ENCODE measurements around the gene RPS19BP1. TPM values are rescaled to one million over a fixed set of nuclear protein-coding genes. Genes with fewer than 3 reads are reported as not detected.

RPS19BP1 gene
- total RNA-seq, 1 donor from 2014 or later = 67.7 TPM

DNA sequence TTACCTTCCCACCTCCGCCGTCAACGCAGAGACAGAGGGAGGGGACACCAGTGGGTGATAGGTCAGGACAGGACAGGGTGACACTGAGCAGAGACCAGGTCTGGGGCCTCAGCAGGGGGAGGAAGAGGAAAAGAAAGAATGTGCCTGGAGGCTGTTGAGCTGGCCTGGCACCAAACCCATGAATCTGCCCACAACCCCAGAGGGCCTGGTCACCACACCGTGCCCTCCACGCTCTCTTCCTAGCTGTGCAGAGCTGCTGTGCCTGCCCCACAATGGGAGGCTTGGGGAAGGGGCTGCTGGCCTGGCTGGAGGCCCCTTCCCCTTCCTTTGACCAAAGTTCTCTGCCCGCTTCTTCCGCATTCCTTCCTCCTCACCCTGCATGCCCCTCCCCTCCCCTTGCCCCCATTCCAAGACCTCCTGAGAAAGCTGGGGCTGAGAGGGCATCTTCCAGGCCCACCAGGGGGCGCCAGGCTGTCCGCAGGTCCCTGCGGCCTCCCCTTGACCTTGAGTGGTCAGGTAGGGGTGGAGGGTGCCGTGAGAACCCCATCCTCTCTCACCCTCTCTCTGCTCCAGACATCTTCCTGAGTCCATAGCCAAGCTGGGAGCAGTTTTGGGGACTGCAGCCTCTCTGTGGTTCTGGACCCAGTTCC lies 27.0 kb upstream of the RPS19BP1 start:
- H3K4me3 Mint-ChIP-seq = no peak overlapping the region
- no peaks in the 10 kb centered on the region for H3K9me3 Mint-ChIP-seq
- no peak for ATAC-seq (ENCODE audit: low read depth)
- no peak overlapping the region for H3K27ac Mint-ChIP-seq
- H3K36me3 Mint-ChIP-seq (ENCODE audit: low read depth) = no peaks in the 10 kb centered on the region
- POLR2A ChIA-PET = no interaction called here
- TF ChIP-seq CTCF (IDR thresholded peaks at IDR 0.05) = no peak
- intact Hi-C loops (cut with micrococcal nuclease) = no loop called here
- CTCF ChIA-PET = interaction anchor here (1.0 to 2.3 kb wide), 3 partner anchors 382 to 477 kb away, joined by 3 to 11 read pairs (median 4); no protein-coding TSS in a partner anchor
- DNase-seq = no peak
- peaks cover 40% of the 10 kb centered on the region for H3K27me3 Mint-ChIP-seq
- peaks cover 9% of the 10 kb centered on the region for H3K4me1 Mint-ChIP-seq

GRCh38 chr22:39558950-39559349 lies 26.4 kb upstream of the RPS19BP1 start:
- DNase-seq = no peak
- ATAC-seq (ENCODE audit: low read depth) = no peak
- intact Hi-C loops (cut with micrococcal nuclease) = no loop called here
- H3K4me3 Mint-ChIP-seq = no peak overlapping the region
- CTCF ChIA-PET = interaction anchor here (1.0 to 2.3 kb wide), 4 partner anchors 383 to 478 kb away, joined by 3 to 11 read pairs (median 4); no protein-coding TSS in a partner anchor
- no peaks in the 10 kb centered on the region for H3K36me3 Mint-ChIP-seq (ENCODE audit: low read depth)
- H3K9me3 Mint-ChIP-seq = no peaks in the 10 kb centered on the region
- POLR2A ChIA-PET = interaction anchor here (0.7 kb wide), 1 partner anchor 739 kb away, joined by 5 read pairs; no protein-coding TSS in a partner anchor
- peaks cover 42% of the 10 kb centered on the region for H3K27me3 Mint-ChIP-seq
- peaks cover 9% of the 10 kb centered on the region for H3K4me1 Mint-ChIP-seq
- H3K27ac Mint-ChIP-seq = no peak overlapping the region
- TF ChIP-seq CTCF (IDR thresholded peaks at IDR 0.05) = no peak

DNA sequence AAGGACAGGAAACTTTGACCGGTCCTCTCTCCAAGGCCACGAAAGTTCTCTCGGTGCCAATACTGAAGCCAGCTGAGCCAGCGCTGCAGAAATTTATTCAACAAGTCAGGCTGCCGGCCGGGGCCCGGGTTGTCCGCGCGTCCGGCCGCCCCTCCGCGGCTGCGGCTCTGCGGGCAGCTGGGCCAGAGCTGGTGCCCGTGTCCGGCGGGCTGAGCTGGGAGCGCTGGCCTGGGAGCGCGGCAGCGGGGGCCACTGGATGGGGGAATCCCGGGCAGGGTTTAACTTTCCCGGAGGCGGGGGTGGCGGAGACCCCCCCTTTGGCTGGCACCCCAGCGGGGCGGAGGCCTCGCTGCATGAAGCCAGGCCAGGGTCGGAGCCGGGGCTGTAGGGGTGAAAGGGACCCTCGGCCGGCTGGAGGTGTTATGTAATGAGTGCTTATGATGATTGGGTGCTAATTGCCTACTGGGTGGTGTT lies 25.7 kb upstream of the RPS19BP1 start:
- Mint-ChIP-seq H3K4me3 (peak overlapping the region; percentile 11), H3K27me3 (peaks cover 44% of the 10 kb centered on the region), H3K27ac (no peak overlapping the region), H3K9me3 (no peaks in the 10 kb centered on the region), H3K36me3 (ENCODE audit: low read depth) (no peaks in the 10 kb centered on the region), H3K4me1 (peaks cover 9% of the 10 kb centered on the region)
- intact Hi-C loops (cut with micrococcal nuclease) = no loop called here
- DNase-seq (no peak), ATAC-seq (ENCODE audit: low read depth) (no peak)
- POLR2A ChIA-PET = interaction anchor here (0.7 kb wide), 1 partner anchor 740 kb away, joined by 5 read pairs; no protein-coding TSS in a partner anchor
- TF ChIP-seq CTCF (IDR thresholded peaks at IDR 0.05) = no peak
- CTCF ChIA-PET = interaction anchor here (1.2 to 2.3 kb wide), 3 partner anchors 385 to 478 kb away, joined by 3 to 11 read pairs (median 3); no protein-coding TSS in a partner anchor

DNA sequence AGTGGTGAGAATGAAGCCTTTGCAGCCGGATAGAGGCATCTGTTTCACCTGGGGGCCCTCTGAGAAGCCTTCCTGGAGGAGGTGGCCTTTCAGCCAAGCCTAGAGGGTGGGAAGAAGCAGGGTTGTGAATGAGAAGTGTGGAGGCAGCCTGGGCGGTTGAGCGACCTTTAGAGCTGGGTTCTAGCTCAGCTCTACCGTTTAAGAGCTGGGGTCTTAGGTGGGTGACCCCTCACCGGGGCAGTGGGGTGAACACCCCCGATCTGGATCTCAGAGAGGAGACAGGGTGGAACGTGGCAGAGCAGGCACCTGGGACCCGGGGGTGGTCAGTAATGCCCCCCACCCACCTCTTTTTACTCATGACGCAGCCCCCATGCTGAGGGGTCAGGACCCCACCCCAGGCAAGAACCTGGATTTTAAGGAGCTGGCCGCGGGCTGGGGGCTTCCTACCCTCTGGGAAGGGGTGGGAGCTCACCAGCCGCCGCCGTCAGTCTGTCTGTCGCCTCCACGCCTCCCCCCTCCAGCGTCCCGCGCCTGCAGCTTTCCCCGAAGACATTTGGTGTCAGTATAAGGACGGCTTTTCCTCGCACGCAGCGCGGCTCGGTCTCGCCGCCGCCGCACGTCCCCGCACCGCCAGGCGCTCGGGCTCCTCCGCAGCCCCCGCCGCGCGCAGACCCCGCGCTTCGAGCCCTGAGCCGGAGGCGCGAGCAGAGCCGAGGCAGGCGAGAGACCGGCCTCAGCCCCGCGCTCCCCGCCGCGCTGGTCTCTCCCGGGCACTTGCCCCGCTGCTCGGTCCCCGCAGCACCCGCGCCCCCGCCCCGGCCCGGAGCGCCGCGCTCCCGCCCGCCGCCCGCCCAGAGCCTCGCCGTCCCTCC lies 24.7 kb upstream of the RPS19BP1 start:
- peak; percentile 34 for ATAC-seq (ENCODE audit: low read depth)
- POLR2A ChIA-PET = no interaction called here
- Mint-ChIP-seq H3K9me3 (no peaks in the 10 kb centered on the region), H3K36me3 (ENCODE audit: low read depth) (no peaks in the 10 kb centered on the region), H3K4me3 (peak overlapping the region; percentile 36), H3K27me3 (peaks cover 52% of the 10 kb centered on the region), H3K27ac (no peak overlapping the region), H3K4me1 (peaks cover 9% of the 10 kb centered on the region)
- DNase-seq = no peak
- CTCF ChIA-PET = interaction anchor here (1.4 kb wide), 1 partner anchor 467 kb away, joined by 13 read pairs; no protein-coding TSS in a partner anchor
- intact Hi-C loops (cut with micrococcal nuclease) = no loop called here
- no peak for TF ChIP-seq CTCF (IDR thresholded peaks at IDR 0.05)

GRCh38 chr22:39554151-39554550 lies 21.6 kb upstream of the RPS19BP1 start:
- no peak overlapping the region for H3K27ac Mint-ChIP-seq
- peaks cover 52% of the 10 kb centered on the region for H3K27me3 Mint-ChIP-seq
- DNase-seq (no peak), ATAC-seq (ENCODE audit: low read depth) (no peak)
- no peaks in the 10 kb centered on the region for H3K9me3 Mint-ChIP-seq
- ChIA-PET POLR2A (no interaction called here), CTCF (no interaction called here)
- no peak for TF ChIP-seq CTCF (IDR thresholded peaks at IDR 0.05)
- H3K36me3 Mint-ChIP-seq (ENCODE audit: low read depth) = no peaks in the 10 kb centered on the region
- H3K4me3 Mint-ChIP-seq = no peak overlapping the region
- H3K4me1 Mint-ChIP-seq = peaks cover 9% of the 10 kb centered on the region
- intact Hi-C loops (cut with micrococcal nuclease) = no loop called here

All from activated B cell treated with CpG ODN at 0.5 μM for 24 hours (primary cell).